Endothelial cell of umbilical vein (primary cell): ENCODE results near the gene KIAA1217. TPM values are rescaled to one million over a fixed set of nuclear protein-coding genes. Genes with fewer than 3 reads are reported as not detected.

Source experiments
- BruUV-seq: library from RNA; stranded (reverse); fragments of 400-500 nt; replicated peaks from 2 replicates; lab custom pipeline; 2021; lab: Mats Ljungman, UMichigan
- CTCF ChIA-PET: fragments of 300-600, 350-600 bp; sonication (Branson Sonifier 250); formaldehyde crosslinking; loops from one replicate; lab custom pipeline; 2021; ENCODE audit warnings: antibody characterized with exemption, inconsistent platforms; lab: Charles Lee
- POLR2A ChIA-PET: fragments of 300-600, 350-600 bp; sonication (Branson Sonifier 250); formaldehyde crosslinking; loops from one replicate; lab custom pipeline; 2021; ENCODE audit warnings: antibody characterized with exemption, inconsistent platforms; lab: Charles Lee
- DNase-seq: peaks from one replicate; pipeline ENCODE4 v3.0.0-alpha.2; 2011; ENCODE audit warnings: low read depth, low spot score
- FAIRE-seq: peaks from 2 replicates; lab custom pipeline; 2011; peaks lifted over from hg19 to GRCh38; lab: Jason Lieb, UNC
- H2AFZ ChIP-seq: 2 replicates; pipeline ENCODE4 v1.6.0; 2012; ENCODE audit warnings: low read depth, low read length, control low read depth, inconsistent platforms
- H3K27ac ChIP-seq: 2 replicates; pipeline ENCODE4 v1.5.1; 2011; ENCODE audit warnings: low read depth, mild to moderate bottlenecking, control low read depth, low read length, moderate library complexity; ENCODE audit not compliant: insufficient read depth
- H3K27me3 ChIP-seq, 2 experiments: 2 replicates each; pipeline versions ENCODE4 v1.6.0 to v1.6.1; 2011; ENCODE audit warnings: low read length in 2 of 2, mixed read lengths in 1 of 2; ENCODE audit not compliant: control insufficient read depth in 2 of 2, insufficient read depth in 2 of 2
- H3K36me3 ChIP-seq, 2 experiments: 2 replicates in 1 of 2; 3 replicates in 1 of 2; pipeline ENCODE4 v1.5.1; 2011; ENCODE audit warnings: low read length in 2 of 2, mild to moderate bottlenecking in 1 of 2, moderate library complexity in 1 of 2; ENCODE audit not compliant: control insufficient read depth in 2 of 2, insufficient read depth in 2 of 2; ENCODE audit errors: extremely low read depth in 1 of 2
- H3K4me1 ChIP-seq: 3 replicates; pipeline ENCODE4 v1.5.1; 2011; ENCODE audit warnings: mild to moderate bottlenecking, low read length; ENCODE audit not compliant: control insufficient read depth, insufficient read depth; ENCODE audit errors: extremely low read depth
- H3K4me2 ChIP-seq: 2 replicates; pipeline ENCODE4 v1.6.1; 2011; ENCODE audit warnings: low read length, control low read depth, mixed read lengths; ENCODE audit not compliant: insufficient read depth
- H3K4me3 ChIP-seq, 3 experiments: fragments of 200-600 bp in 1 of 3; sonication (generic), shearing (Covaris generic) in 1 of 3; replicated peaks in 1 of 3; 2 replicates each; pipeline ENCODE4 v1.5.1; 2011 to 2016; ENCODE audit warnings: control low read depth in 3 of 3, low read length in 3 of 3, mild to moderate bottlenecking in 2 of 3, inconsistent platforms in 1 of 3, low read depth in 1 of 3, moderate library complexity in 1 of 3; ENCODE audit not compliant: insufficient read depth in 1 of 3
- H3K79me2 ChIP-seq: 2 replicates; pipeline ENCODE4 v1.6.0; 2012; ENCODE audit warnings: low read length, inconsistent platforms; ENCODE audit not compliant: control insufficient read depth, insufficient read depth
- H3K9ac ChIP-seq: replicated peaks from 2 replicates; pipeline ENCODE3; 2011; ENCODE audit warnings: low read length, control low read depth; ENCODE audit not compliant: insufficient read depth; ENCODE audit errors: extremely low read depth
- H3K9me1 ChIP-seq: replicated peaks from 3 replicates; pipeline ENCODE4 v1.6.0; 2011; ENCODE audit warnings: mild to moderate bottlenecking, low read length; ENCODE audit not compliant: control insufficient read depth, insufficient read depth; ENCODE audit errors: extremely low read depth
- H3K9me3 ChIP-seq: replicated peaks from 2 replicates; pipeline ENCODE4 v1.5.1; 2012; ENCODE audit warnings: low read length, inconsistent platforms; ENCODE audit not compliant: control insufficient read depth, insufficient read depth
- H4K20me1 ChIP-seq: replicated peaks from 2 replicates; pipeline ENCODE3; 2011; ENCODE audit warnings: mild to moderate bottlenecking, low read length; ENCODE audit not compliant: control insufficient read depth, insufficient read depth; ENCODE audit errors: extremely low read depth
- EZH2 ChIP-seq: IDR thresholded peaks from 2 replicates; pipeline ENCODE4 v1.6.1; 2012; ENCODE audit warnings: borderline replicate concordance, low read depth, mild to moderate bottlenecking, moderate library complexity, low read length, inconsistent platforms; ENCODE audit not compliant: severe bottlenecking
- FOS ChIP-seq: IDR thresholded peaks from 2 replicates; pipeline ENCODE4 v1.6.1; 2011; ENCODE audit warnings: mild to moderate bottlenecking, low read length, moderate library complexity, borderline replicate concordance; ENCODE audit not compliant: insufficient read depth
- GATA2 ChIP-seq: IDR thresholded peaks from 2 replicates; pipeline ENCODE4 v1.7.0; 2011; ENCODE audit warnings: low read depth, mild to moderate bottlenecking, moderate library complexity, mixed read lengths, low read length; ENCODE audit not compliant: insufficient read length, insufficient read depth
- JUN ChIP-seq: IDR thresholded peaks from 2 replicates; pipeline ENCODE4 v1.6.1; 2011; ENCODE audit warnings: borderline replicate concordance, low read depth; ENCODE audit not compliant: insufficient read length, insufficient read depth
- MYC ChIP-seq: IDR thresholded peaks from one replicate; pipeline ENCODE4 v1.6.1; 2011; ENCODE audit warnings: mild to moderate bottlenecking, low read depth, low read length
- POLR2A ChIP-seq: IDR thresholded peaks from 2 replicates; pipeline ENCODE4 v1.6.1; 2012; ENCODE audit warnings: low read depth, mild to moderate bottlenecking, control low read depth, low read length
- POLR2AphosphoS5 ChIP-seq: IDR thresholded peaks from 2 replicates; pipeline ENCODE4 v1.6.1; 2012; ENCODE audit warnings: low read depth, mild to moderate bottlenecking, control low read depth, low read length, moderate library complexity; ENCODE audit not compliant: insufficient read depth
- dilution Hi-C: fragments of 300-500 bp; cut with MboI; formaldehyde crosslinking; loops from one replicate; pipeline ENCODE4 v1.15.0; 2019; ENCODE audit warnings: low sequenced_read_pairs; ENCODE audit not compliant: extremely low pct_ligation_motif_present
- intact Hi-C: fragments of 100-400 bp; cut with micrococcal nuclease; formaldehyde crosslinking; loops from one replicate; pipeline ENCODE4 v1.10.0; 2022
- polyA plus RNA-seq, 4 experiments: library from polyadenylated mRNA; depleted of rRNA in 3 of 4; stranded (reverse) in 3 of 4; unstranded in 1 of 4; fragments of >200 nt; gene quantifications; 2 replicates each; pipeline versions ENCODE4 v1.2.1 to v1.2.3, GENCODE V29; 2011 to 2012; ENCODE audit warnings: missing spikeins in 1 of 4
- total RNA-seq: library from RNA; stranded (reverse); gene quantifications from 2 replicates; pipeline ENCODE4 v1.2.3, GENCODE V29; 2021
- TF ChIP-seq, protein P1 (sequence below), 2 donors: IDR thresholded peaks; 1 replicate in 1 of 2; 2 replicates in 1 of 2; pipeline ENCODE4 v1.5.1; 2011; ENCODE audit warnings: low read length in 2 of 2, mild to moderate bottlenecking in 2 of 2, moderate library complexity in 2 of 2, control low read depth in 1 of 2, inconsistent platforms in 1 of 2, low read depth in 1 of 2; ENCODE audit not compliant: insufficient read depth in 1 of 2; ENCODE audit errors: extremely low read depth in 1 of 2
- TF ChIP-seq, protein P2 (sequence below): IDR thresholded peaks from 2 replicates; pipeline ENCODE4 v1.6.1; 2011; ENCODE audit not compliant: insufficient read depth, insufficient read length

Gene KIAA1217
- total and polyA plus RNA-seq, 2 donors (not counting 3 experiments of a cell fraction or from before 2014, with no cell fraction given): 0.83 to 10.3 TPM

DNA sequence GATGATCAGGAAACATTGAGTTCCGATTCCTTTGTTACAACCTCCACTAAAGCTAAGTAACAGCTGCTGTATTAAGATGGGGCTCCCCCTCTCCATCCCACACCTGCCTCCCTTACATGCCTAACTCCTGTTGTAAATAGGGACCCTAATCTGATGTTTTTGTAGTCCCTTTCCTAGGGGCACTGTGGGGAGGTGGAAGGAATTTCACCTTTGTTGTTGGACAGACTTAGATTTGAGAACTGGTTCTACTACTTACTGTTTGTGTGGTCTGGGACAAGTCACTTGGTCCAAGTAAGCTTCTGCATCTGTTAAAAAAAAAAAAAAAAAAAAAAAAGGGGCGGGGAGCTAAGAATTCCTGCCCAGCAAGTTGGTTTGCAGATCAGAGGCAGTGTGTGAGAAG, 42.6 kb downstream of the KIAA1217 start:
- TF ChIP-seq, protein P1, sequence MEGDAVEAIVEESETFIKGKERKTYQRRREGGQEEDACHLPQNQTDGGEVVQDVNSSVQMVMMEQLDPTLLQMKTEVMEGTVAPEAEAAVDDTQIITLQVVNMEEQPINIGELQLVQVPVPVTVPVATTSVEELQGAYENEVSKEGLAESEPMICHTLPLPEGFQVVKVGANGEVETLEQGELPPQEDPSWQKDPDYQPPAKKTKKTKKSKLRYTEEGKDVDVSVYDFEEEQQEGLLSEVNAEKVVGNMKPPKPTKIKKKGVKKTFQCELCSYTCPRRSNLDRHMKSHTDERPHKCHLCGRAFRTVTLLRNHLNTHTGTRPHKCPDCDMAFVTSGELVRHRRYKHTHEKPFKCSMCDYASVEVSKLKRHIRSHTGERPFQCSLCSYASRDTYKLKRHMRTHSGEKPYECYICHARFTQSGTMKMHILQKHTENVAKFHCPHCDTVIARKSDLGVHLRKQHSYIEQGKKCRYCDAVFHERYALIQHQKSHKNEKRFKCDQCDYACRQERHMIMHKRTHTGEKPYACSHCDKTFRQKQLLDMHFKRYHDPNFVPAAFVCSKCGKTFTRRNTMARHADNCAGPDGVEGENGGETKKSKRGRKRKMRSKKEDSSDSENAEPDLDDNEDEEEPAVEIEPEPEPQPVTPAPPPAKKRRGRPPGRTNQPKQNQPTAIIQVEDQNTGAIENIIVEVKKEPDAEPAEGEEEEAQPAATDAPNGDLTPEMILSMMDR (IDR thresholded peaks at IDR 0.05; ENCODE audit: extremely low read depth in 1 of 2, insufficient read depth in 1 of 2, low read depth in 1 of 2, low read length in 2 of 2): no peak
- TF ChIP-seq POLR2A (no peak), EZH2 (no peak), MYC (no peak), GATA2 (no peak), JUN (no peak), POLR2AphosphoS5 (no peak), FOS (no peak)
- TF ChIP-seq, protein P2, sequence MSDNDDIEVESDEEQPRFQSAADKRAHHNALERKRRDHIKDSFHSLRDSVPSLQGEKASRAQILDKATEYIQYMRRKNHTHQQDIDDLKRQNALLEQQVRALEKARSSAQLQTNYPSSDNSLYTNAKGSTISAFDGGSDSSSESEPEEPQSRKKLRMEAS: no peak
- dilution Hi-C loops: no loop called here
- no peaks in the 10 kb centered on the region for H3K36me3 ChIP-seq
- FAIRE-seq (no peak), DNase-seq (no peak)
- no peaks in the 10 kb centered on the region for H3K4me1 ChIP-seq
- no peaks in the 10 kb centered on the region for H3K79me2 ChIP-seq
- intact Hi-C loops: no loop called here
- H3K9ac ChIP-seq: no peak overlapping the region
- no TSS peak for BruUV-seq
- H3K9me1 ChIP-seq: no peaks in the 10 kb centered on the region
- H3K9me3 ChIP-seq: no peaks in the 10 kb centered on the region
- no peak overlapping the region for H2AFZ ChIP-seq
- H4K20me1 ChIP-seq: no peaks in the 10 kb centered on the region
- ChIA-PET POLR2A (no interaction called here), CTCF (no interaction called here)
- H3K4me3 ChIP-seq: no peak overlapping the region
- H3K27ac ChIP-seq: no peak overlapping the region
- no peak overlapping the region for H3K4me2 ChIP-seq
- no peaks in the 10 kb centered on the region for H3K27me3 ChIP-seq
